Fibroblast of lung (primary cell): ENCODE data around the gene AMOT.

Source experiments
- CTCF ChIP-seq, 2 donors: IDR thresholded peaks in 1 of 2; conservative IDR thresholded peaks in 1 of 2; 1 replicate in 1 of 2; 2 replicates in 1 of 2; pipeline ENCODE4 v1.5.1; 2011 to 2012; ENCODE audit warnings: low read length in 2 of 2, control low read depth in 1 of 2, inconsistent platforms in 1 of 2, low read depth in 1 of 2, mild to moderate bottlenecking in 1 of 2
- EZH2 ChIP-seq: IDR thresholded peaks from 2 replicates; pipeline ENCODE4 v1.5.1; 2012; ENCODE audit warnings: low read length, control low read depth, mild to moderate bottlenecking; ENCODE audit errors: missing control alignments

- no peak for TF ChIP-seq CTCF (conservative IDR thresholded peaks at IDR 0.05 in 1 of 2, IDR thresholded peaks at IDR 0.05 in 1 of 2; ENCODE audit: low read depth in 1 of 2, low read length in 2 of 2)
- TF ChIP-seq EZH2: no peak
Measured at GRCh38 chrX:112735147-112735546, 105.5 kb downstream of the AMOT start.
